Hematopoietic multipotent progenitor cell treated with erythropoietin and hydrocortisone succinate and interleukin-3 and kit ligand, for 4 days (in vitro differentiated cells): Measurements from ENCODE around the gene PRKAG2.

Experiments used
- DNase-seq: peaks from one replicate; pipeline ENCODE4 v3.0.0-alpha.2; 2015

The PRKAG2 gene

DNA sequence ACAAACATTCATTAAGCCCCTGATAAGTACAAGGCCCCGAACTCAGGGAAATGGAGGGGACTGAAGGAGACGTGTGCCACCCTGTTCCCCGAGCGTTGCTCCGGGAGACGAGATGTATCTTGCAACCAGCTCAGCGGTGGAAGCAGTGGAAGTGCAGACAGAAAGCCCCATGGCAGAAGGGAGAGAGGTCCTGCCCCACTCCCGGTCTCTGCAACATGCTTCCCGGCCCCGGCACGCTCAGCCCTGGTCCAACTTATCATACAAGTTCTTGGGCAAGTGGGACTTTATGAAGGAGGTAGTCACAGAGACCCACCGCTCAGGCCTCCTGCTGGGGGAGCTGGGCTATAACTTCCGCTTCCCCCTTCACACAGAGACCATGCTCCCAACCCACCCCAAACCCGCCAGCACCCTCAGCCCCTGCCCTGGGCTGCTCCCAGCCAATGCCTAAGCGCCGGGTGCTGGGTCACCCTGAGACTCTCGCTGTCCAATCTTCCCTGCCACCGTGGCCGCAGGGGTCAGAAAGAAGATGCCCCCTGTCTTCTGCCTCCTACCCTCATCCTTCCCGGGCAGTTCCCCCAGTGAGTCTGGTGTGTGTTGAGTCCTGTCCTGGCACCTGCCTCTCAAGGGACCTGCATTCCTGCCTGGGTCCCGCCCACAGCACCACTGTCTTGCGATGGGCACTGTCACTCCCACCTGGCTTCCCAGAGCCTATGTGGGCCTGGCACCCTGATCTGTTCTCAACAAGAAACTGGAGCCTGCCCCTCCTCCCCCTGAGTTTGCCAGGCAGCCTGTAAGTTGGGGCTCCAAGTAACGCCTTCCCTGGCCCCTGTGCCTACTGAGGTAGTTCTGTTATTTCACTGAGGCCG is 157.7 kb downstream of the PRKAG2 start:
- no peak for DNase-seq

DNA sequence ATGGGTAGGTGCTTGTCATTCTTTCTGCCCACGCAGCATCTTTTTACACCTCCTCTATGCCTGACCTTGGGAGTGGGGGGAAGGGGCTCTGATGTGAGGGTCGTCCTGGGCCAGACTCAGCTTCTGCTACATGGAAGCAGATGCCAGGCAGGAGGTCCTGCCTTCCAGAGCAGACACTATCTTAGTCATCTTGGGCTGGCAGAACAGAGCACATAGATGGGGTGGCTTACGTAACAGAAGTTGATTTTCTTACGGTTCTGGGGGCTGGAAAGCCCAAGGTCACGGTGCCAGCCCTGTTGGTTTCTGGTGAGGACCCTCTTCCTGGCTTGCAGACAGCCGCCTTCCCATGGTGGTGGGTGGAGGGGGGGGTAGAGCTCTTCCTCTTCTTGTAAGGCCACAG is 159.0 kb downstream of the PRKAG2 start:
- no peak for DNase-seq

DNA sequence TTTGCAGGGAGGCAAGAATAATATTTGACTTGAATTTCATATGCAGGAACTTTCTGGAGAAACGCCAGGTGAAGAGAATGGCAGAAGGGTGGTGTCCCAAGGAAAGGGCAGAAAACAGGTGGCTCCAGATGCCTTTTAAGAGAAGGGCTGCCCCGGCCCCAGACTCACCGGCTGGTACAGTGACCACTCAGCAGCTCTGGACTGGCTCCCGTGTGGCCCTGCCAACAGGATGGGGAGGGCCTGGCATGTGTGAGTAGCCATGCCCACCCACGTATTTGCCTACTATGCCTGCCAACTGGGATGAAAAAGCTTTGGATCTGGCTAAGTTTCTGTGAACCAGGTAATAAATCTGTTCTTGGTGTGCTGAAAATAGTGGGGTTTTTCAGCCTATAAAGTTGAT is 159.5 kb downstream of the PRKAG2 start:
- DNase-seq = no peak

DNA sequence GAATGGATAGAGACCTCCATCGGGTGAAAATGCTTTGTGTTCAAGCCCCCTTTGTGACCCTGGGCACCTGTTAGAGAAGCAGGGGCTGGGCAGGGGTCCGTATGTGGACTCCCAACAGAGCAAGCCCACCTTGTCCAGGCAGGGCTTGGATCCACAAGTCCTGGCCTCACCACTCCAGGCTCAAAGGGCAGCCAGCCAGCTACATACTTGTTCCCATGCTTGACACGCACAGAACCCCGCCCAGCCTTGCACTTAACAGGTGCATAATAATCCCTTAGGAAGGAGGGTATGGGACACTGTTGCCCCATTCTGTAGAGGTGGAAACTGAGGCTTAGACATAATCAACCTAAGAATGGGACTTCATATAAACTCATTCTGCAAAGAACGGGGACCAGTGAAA is 160.6 kb downstream of the PRKAG2 start:
- no peak for DNase-seq

DNA sequence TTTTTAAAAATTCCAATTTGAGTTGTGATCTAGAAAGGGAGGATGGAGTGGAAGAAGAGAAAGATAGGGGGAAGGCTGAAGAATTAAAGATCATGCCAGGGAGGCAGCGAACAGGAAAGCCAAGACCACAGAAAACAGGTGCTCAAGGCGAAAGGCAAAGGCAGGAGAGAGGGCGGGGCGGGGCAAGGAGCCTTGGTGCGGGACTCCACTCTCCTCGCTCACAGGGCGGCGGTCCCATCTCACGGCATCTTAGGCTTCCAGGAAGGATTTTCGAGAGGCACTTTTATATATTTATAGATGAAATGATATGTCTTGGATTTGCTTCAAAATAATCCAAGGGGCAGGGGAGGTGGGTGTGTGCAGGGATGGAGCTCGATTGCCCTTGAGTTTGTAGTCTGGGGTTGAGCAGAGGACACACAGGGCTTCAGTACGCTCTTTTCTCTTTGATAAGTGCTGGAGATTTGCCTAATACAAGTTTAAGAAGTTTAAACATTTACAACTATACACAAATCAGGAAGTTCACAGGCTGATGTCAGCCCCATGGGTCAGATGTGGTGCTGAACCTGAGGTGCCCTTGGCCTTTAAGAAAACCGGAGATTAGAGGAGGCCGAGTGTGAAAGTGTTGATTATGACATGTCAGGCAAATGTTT is 161.1 kb downstream of the PRKAG2 start:
- no peak for DNase-seq

DNA sequence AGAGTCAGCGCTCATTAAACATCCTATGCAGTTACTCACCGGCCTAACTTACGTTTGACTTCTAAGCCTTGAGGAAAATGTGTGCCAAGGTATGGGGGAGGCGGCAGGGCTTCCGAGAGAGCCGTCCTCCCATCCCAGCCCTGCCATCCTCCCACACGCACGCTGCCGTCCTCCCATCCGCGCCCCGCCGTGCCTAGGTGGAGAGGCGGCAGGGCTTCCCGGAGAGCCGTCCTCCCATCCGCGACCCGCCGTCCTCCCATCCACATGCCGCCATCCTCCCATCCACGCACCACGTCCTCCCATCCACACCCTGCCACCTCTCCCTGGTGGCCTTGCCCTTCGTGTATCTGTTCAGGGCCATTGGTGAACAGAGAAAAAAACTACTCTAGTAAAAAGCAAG is 162.7 kb downstream of the PRKAG2 start:
- no peak for DNase-seq

DNA sequence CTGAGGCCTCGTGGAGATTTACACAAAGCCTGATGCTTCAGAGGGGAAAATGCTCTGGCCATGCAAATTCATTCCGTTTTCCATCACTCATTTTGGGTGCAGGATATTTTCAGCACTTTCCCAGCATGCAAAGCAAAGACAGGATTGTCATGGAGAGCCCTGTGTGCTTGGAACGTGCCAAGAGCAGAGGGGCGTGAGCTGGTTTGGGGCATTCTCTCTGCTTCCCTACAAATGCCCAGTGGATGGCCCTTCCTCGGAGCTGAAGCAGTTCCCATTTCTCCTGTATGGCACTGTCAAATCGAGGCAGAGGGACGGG is 164.1 kb downstream of the PRKAG2 start:
- no peak for DNase-seq

DNA sequence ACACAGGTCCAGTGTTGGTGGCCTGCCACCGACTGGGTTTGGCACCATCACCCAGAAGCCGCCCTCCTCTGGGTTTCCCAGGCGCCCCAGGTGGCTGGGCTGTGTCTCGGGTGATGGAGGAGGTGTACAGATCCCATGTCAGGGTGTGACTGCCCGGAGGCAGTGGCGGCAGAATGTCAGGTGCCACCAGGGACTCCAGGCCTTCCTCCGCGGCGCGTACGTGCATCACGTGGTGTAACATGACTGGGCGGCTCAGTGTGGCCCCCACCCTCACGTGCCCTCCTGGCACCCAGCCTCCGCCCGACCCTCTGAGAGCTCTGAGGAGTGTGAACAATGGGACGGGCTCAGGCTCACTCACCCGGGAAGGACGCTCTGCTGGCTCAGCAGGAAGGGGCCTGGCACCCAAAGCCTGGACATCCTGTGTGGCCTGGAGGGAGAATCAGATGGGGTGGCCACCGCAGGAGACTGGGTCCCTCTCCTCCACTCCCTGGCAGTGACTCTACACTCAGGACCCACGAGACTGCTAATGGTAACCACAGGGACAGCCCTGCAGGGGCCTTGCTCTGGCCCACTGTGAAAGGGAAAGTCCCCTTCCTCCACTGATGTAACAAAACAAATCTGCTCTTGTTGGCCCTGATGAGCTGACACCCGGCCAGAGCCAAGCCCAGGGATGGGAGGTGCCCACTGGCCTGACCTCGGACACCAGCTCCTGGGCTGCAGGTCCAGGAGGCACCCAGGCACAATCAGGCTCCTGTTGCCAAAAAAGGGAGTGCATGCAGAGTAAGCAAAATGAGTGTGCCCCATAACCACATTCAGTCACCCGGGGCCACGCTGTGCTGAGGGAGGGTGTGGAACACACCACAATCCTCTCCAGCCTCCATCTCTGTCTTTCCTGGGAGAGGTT is 164.8 kb downstream of the PRKAG2 start:
- no peak for DNase-seq

DNA sequence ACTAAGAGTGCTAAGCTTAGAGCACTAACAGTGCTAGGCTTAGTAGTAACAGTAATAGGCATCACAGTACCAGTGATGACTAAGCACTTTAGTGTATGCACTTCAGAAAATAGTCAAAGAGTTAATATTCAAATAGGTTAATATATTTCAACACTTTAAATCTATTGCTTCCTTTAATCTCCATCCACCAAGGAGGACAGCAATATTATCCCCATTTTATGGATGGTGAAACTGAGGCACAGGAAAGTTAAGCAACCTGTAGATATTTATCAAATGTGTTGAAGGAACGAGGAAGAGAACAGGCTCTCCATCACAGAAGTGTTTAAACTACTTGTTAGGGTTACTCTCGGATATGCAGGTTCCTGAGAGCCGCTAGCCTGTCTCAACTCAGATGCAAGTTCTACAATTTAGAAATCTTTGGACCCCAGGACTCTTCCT is 165.5 kb downstream of the PRKAG2 start:
- no peak for DNase-seq

DNA sequence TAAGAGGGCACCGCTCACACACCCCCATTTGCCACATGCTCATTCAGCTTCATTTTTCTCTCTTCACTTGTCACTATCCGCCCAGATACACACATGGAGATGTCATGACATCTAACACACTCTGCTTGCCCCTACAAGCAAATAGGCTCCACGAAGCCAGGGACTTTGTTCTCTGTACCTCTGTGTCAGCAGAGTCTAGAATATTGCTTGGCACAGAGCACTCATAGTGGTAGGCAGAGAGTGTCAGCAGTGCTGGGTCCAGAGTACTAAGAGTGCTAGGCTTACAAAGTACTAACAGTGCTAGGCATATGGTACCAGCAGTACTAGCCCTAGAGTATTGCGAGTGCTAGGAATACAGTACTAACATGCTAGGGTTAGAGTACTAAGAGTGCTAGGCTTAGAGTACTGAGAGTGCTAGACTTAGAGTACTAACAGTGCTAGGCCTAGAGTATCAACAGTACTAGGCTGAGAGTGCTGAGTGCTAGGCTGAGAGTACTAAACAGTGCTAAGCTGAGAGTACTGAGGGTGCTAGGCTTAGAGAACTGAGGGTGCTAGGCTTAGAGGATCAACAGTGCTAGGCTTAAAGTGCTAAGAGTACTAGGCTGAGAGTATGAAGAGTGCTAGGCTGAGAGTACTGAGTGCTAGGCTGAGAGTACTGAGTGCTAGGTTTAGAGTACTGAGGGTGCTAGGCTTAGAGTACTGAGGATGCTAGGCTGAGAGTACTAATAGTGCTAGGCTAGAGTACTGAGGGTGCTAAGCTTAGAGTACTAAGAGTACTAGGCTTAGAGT is 166.1 kb downstream of the PRKAG2 start:
- no peak for DNase-seq

DNA sequence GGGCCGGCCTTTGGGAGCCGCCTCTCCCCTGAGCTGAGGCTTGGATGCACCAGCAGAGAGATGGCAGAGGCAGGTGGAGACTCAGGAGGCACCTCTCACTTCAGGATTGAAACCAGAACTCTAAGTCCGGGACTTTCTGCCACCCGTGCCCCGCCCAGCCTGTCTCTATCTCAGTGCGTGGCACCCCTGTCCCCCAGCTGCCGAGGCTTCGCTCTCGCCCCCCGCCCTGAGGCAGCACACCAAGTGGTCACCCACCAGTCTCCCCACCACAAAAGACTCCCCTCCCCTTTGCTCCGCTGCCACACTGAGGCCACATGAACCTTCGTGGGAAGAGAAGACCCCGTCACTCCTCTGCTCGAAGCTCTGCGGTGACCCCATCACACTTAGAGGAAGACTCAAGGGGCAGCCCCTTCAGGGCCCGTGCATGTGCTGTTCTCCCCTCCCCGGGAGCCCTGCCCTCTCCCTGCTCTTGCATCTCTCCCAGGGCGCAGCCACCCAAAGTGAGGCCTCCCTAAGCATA is 166.7 kb downstream of the PRKAG2 start:
- DNase-seq = no peak

DNA sequence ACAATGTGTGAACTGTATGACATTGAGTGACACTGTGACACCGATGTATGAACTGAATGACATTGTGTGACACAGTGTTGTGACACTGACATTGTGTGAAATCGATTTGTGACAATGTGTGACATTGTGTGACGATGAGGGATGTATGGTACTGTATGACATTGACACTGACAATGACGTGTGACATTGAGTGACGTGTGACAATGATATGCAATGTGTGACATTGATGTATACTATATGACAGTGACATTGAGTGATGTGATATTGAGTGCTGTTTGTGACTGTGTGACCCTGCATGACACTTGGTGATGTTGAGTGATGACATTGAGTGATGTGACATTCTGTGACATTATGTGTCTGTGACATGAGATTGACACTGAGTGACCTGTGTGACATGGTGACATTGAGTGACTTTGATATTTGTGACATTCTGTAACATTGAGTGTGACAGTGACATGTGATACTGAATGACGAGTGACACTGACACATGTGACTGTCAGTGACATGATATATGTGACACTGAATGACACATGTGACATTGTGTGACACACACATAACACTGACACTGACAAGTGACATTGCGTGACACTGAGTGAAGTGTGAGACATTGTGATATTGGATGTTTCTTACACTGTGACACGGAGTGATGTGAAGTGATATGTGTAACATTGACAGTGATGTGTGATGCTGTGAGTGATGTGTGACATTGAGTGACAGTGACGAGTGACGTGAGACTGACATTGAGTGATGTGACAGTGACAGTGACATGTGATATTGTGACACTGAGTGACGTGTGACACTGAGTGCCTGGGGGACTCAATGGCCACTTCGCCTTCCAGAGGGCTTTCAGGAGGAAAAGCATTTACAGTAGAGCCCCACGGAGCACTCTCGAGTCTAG is 167.5 kb downstream of the PRKAG2 start:
- no peak for DNase-seq

DNA sequence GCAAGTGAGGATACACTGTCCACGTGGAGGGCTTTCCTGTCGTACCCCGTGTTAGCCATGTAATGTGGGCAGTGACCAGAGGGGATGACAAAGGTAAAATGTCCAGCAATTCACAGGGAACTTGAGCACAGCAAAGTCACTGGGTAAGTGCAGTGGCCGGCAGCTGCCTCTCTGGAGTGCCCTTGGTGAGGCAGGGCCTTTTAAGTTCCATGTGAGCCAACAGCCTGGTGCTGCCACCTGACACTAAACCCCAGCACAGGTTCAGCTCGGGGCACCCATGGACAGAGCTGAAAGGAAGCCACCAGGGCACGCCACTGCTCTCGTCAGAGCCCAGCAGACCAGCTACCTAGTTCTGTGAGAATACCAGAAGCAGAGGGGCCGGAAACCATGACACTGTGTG is 168.3 kb downstream of the PRKAG2 start:
- no peak for DNase-seq

DNA sequence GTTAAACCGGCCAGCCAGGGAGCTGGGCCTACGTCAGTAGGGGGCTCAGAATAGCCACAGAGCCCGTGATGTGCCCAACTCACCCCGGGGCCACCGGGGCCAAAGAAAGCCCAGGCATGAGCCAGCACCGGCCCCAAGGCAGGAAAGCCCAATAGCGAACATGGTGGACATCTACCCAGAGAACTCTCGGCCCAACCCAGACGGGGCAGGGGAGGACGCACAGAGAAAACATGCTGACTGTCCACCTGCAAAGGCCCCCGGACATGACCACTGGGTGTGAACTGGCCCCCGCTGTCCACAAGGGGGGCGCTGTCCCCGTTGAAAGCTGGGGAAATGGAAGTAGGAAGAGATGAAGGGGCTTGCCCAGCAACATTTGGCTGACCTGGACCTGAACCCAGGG is 169.2 kb downstream of the PRKAG2 start:
- no peak for DNase-seq

DNA sequence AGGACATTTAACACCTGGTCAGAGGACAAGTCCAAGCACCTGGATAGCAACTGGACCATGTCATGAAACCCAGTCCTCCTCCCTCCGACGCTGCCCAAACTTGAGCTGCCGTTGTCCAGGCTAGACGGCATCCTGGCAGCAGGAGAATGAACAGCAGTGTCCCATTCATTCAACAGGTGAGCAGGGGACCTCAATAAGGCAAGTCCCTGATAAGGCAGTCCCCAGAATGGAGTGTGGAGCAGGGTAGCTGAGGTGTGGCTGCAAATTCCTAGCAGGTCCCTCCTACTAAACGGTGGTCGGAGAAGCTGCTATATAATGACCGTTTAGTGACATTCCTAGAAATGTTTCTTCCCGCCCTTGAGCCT is 169.8 kb downstream of the PRKAG2 start:
- DNase-seq = no peak

DNA sequence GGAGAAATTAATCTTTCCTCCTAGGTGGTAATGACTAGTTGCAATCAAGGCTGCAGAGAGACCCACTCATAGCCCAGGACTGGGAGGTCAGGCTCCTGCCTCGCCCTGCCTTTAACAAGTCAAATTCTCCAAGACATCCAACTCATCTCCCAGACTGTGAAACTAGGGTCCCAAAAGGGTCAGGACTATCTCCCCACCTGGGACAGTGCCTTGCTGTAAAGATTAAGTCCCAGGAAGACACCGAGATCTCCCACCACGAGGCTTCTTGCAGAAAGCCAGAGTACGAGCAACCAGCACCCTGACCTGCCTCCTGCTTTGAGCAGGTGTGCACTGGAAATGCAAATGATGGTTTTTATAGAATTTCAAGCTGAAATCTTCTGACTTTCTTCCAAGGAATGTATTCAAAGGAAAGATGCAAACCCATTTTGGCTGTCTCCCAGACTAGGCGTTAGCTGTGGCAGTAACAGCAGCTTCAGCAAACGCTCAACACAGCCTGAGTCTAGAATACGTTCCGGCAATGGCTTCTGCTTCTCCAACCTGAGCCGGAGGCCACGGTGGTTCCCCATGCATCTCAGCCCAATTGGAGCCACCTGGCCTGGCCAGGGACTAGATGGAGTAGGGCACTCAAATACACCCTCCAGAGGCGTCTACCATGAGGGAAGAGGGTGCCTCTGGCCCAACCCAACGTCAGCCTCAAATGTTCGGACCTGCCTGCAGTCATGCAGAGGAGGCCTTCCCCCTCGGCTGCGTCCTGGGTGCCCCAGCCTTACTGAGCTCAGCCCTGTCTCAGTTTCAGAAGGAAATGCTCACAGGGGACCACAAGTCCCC is 170.4 kb downstream of the PRKAG2 start:
- no peak for DNase-seq

DNA sequence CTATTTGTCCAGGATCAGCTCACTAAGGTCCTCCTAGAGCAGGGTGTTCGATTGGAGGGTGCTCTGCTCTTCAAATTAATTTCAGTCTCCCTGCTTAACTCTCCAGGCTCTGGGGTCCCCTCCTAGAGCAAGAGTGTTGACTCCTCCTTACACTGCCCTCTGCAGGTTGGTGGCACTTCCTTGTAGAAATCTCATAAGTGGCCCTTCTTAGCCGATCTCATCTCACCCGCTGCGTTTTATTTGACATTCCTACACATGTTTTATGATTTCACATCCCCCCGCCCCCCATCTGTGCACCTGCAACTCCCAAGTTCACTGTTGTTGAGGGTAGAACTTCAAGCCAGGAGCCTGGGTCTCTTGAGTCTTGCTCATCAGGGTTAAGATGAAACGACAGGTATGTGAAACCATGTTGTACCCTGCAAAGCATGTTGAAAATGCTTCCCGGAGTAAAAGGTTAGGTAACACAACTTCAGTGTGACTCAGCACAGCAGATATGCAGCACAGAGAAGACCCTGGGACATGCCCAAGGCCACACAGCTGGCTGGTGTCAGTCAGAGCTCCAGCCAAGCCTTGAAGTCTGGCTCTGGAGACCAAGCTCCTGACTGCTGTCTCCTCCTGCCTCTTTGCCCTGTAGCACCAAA is 171.2 kb downstream of the PRKAG2 start:
- peak; percentile 87 for DNase-seq

DNA sequence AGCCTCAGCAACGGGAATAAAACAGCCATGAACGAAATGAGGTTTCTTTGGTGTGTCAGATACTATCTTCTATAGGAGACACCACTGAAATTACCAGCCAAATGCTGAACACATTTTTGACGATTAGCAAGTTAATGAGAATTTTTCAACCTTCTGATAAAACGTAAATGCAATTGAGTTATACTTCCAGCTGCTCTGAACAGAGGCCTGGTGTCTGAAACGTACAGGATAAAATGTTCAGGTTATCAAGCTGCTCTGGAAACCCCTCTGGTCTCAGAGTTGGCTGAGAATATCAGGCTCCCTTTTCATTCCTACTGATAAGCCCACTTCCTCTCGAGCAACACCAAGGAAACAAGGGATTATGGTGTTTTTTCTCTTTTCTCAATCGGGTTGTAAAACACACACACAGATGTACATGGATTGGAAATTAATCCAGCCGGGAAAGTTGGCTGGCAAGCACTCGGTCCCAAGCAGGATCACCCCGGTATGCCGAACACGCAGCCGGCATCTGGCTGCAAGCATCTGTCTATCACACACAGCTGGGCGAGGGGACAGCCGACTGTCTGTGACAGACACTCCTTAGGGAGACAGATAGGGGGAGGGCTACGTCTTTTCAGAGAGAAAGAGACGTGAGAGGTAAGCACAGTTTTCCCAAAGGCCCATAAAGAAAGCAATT is 171.8 kb downstream of the PRKAG2 start:
- DNase-seq = no peak

DNA sequence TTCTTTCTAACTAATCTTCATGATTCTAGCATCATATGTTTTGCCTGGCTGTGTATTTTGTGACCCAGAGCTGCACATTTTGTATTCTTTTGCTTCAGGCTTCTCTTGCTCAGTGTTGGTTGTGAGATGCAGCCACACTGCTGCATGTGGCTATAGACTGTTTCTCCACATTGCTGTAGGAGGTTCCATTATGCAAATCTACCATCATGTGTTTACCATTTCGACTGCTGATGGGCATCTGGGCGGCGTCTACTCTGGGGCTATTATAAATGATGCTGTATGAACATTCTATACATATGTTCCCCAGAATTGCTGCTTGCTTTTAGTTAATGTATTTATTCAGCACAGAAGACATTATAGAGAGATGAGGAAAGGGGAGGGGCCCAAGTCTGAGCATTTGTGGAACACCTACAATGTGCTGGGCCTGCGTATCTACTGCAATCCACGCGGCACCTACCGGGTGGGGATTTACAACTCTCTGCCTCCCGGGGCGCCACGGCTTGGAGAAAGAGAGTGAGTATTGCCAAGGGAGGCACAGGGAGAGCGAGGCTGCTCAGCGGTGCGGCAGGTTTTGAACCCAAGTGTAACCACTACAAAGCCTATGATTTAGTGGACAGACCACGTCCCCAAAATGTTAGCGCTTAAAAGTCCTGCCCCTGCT is 172.5 kb downstream of the PRKAG2 start:
- no peak for DNase-seq
